Fibroblast of villous mesenchyme (primary cell): ENCODE measurements around the gene MUC5AC. TPM values are rescaled to one million over a fixed set of nuclear protein-coding genes. Genes with fewer than 3 reads are reported as not detected.
"Not testable (repeated sequence)": the region's sequence is repeated elsewhere in the genome, so short reads cannot be mapped to it uniquely, and the experiment has no call there.

Source experiments
- DNase-seq: peaks from one replicate; pipeline ENCODE4 v3.0.0-alpha.2; 2010; ENCODE audit warnings: low read depth
- H3K4me3 ChIP-seq: 2 replicates; pipeline ENCODE4 v1.5.1; 2011; ENCODE audit warnings: low read depth, mild to moderate bottlenecking, low read length
- CTCF ChIP-seq: IDR thresholded peaks from 2 replicates; pipeline ENCODE4 v1.5.1; 2012; ENCODE audit warnings: low read depth, mild to moderate bottlenecking, low read length; ENCODE audit not compliant: insufficient read depth
- total RNA-seq: library from RNA; depleted of rRNA; stranded (reverse); fragments of >200 nt; gene quantifications from 2 replicates; pipeline ENCODE4 v1.2.3, GENCODE V29; 2012

MUC5AC gene
- total RNA-seq, 1 donor, result not detected

- H3K4me3 ChIP-seq, result no peak overlapping the region
- no peak for TF ChIP-seq CTCF
Observed at GRCh38 chr11:1180947-1181391, 23.2 kb downstream of the MUC5AC start.

GRCh38 chr11:1181420-1181819 is 23.7 kb downstream of the MUC5AC start:
- H3K4me3 ChIP-seq, result no peak overlapping the region
- DNase-seq, result no peak
- no peak for TF ChIP-seq CTCF

More at GRCh38 chr11:1180947-1181391, 23.2 kb downstream of the MUC5AC start:
- DNase-seq, result no peak

- no peak for TF ChIP-seq CTCF
- no peak for DNase-seq
- H3K4me3 ChIP-seq, result no peak overlapping the region
Observed at GRCh38 chr11:1181853-1182535, 24.2 kb downstream of the MUC5AC start.

- DNase-seq, H3K4me3 ChIP-seq: not testable (repeated sequence)
Observed at GRCh38 chr11:1184139-1184538, 26.4 kb downstream of the MUC5AC start.

- DNase-seq, H3K4me3 ChIP-seq: not testable (repeated sequence)
Observed at GRCh38 chr11:1188451-1189130, 30.8 kb downstream of the MUC5AC start.

- not testable (repeated sequence) for DNase-seq, H3K4me3 ChIP-seq
Observed at GRCh38 chr11:1189816-1190215, 32.1 kb downstream of the MUC5AC start.

- not testable (repeated sequence) for H3K4me3 ChIP-seq, DNase-seq
Observed at GRCh38 chr11:1191786-1192470, 34.2 kb downstream of the MUC5AC start.

GRCh38 chr11:1192741-1193325 is 35.1 kb downstream of the MUC5AC start:
- no peak for TF ChIP-seq CTCF
- H3K4me3 ChIP-seq, result no peak overlapping the region
- no peak for DNase-seq
